ENCODE results near the gene PARD3. TPM values are rescaled to one million over a fixed set of nuclear protein-coding genes. Genes with fewer than 3 reads are reported as not detected.

PARD3 gene
- total RNA-seq, 1 experiment from 2014 or later = 57.4 TPM

DNA sequence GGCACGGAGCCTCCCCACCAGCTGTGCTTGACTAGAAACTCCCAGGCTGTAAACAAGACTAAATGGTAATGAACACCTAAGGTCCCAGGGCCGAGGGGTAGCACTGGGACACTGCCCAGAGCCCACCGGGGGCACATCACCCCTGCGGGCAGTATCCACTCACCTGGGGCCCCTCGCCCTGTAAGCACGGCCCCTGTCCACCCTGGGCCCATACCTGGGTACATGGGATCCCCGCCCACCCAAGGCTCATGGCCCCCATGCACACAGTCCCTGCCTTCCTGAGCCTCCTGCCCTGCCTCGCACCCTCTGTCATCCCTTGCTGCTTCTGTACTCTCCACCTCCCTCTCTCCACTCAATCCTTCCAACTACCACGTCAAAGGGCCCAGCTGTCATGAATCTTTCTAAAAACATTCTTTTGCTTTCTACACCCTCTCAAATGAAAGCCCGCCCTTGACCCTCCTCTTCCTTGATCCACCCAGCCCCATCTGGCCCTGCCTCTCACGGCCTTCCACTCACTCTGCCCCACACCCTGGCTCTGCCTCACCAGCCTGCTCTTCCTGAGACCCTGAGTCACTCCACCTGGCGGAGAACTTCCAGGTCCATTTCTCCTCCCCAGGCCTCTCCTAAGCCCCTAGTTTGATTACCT lies 173.1 kb downstream of the PARD3 start:
- no peaks in the 10 kb centered on the region for H3K36me3 ChIP-seq (ENCODE audit: low read depth)
- POLR2A ChIA-PET (ENCODE audit: unreplicated experiment) = no interaction called here
- no peaks in the 10 kb centered on the region for H3F3A ChIP-seq (ENCODE audit: insufficient read depth, low read depth)
- H3K79me2 ChIP-seq (ENCODE audit: low read depth) = peaks cover 13% of the 10 kb centered on the region; the same call in 1 of the 2 replicates
- DNase-seq = no peak
- H4K20me1 ChIP-seq (ENCODE audit: insufficient read depth) = peaks cover 17% of the 10 kb centered on the region; the same call in 1 of the 2 replicates
- peaks cover 5% of the 10 kb centered on the region; the same call in 1 of the 2 replicates for H3K4me1 ChIP-seq (replicated peaks; ENCODE audit: insufficient read depth)
- H3K4me2 ChIP-seq = no peak overlapping the region
- no peaks in the 10 kb centered on the region for H3K9me3 ChIP-seq (ENCODE audit: insufficient read depth, low read depth)
- no peak overlapping the region for H3K4me3 ChIP-seq
- BruUV-seq (replicated peaks) = no TSS peak
- intact Hi-C loops (cut with micrococcal nuclease; ENCODE audit: unreplicated experiment) = no loop called here
- no peaks in the 10 kb centered on the region for H3K27me3 ChIP-seq (ENCODE audit: insufficient read depth, low read depth)
- CTCF ChIA-PET = no interaction called here
- H3K27ac ChIP-seq = no peak overlapping the region
- no peak overlapping the region for H2AFZ ChIP-seq
- no peaks in the 10 kb centered on the region for H3K9me2 ChIP-seq (ENCODE audit: insufficient read depth)
- no peak for TF ChIP-seq EZH2 (IDR thresholded peaks at IDR 0.05; ENCODE audit: low read depth)
- TF ChIP-seq, protein P1, sequence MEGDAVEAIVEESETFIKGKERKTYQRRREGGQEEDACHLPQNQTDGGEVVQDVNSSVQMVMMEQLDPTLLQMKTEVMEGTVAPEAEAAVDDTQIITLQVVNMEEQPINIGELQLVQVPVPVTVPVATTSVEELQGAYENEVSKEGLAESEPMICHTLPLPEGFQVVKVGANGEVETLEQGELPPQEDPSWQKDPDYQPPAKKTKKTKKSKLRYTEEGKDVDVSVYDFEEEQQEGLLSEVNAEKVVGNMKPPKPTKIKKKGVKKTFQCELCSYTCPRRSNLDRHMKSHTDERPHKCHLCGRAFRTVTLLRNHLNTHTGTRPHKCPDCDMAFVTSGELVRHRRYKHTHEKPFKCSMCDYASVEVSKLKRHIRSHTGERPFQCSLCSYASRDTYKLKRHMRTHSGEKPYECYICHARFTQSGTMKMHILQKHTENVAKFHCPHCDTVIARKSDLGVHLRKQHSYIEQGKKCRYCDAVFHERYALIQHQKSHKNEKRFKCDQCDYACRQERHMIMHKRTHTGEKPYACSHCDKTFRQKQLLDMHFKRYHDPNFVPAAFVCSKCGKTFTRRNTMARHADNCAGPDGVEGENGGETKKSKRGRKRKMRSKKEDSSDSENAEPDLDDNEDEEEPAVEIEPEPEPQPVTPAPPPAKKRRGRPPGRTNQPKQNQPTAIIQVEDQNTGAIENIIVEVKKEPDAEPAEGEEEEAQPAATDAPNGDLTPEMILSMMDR (conservative IDR thresholded peaks at IDR 0.05) = no peak

- CTCF ChIA-PET = no interaction called here
- H3K9me2 ChIP-seq (ENCODE audit: insufficient read depth) = no peaks in the 10 kb centered on the region
These were observed 173.8 kb downstream of the PARD3 start for GRCh38 chr10:34641147-34641912.

GRCh38 chr10:34638406-34639054 lies 176.6 kb downstream of the PARD3 start:
- POLR2A ChIA-PET (ENCODE audit: unreplicated experiment) = interaction anchor here (0.5 kb wide), 1 partner anchor 1132 kb away, joined by 4 read pairs; no protein-coding TSS in a partner anchor
- peaks cover 22% of the 10 kb centered on the region; the same call in 1 of the 2 replicates for H3K79me2 ChIP-seq (ENCODE audit: low read depth)

More at GRCh38 chr10:34641147-34641912, 173.8 kb downstream of the PARD3 start:
- Histone ChIP-seq H3K4me1 (replicated peaks; ENCODE audit: insufficient read depth) (peaks cover 5% of the 10 kb centered on the region; the same call in 1 of the 2 replicates), H3F3A (ENCODE audit: insufficient read depth, low read depth) (no peaks in the 10 kb centered on the region), H3K27ac (no peak overlapping the region), H3K4me2 (no peak overlapping the region), H4K20me1 (ENCODE audit: insufficient read depth) (peaks cover 13% of the 10 kb centered on the region; the same call in 1 of the 2 replicates), H3K79me2 (ENCODE audit: low read depth) (peaks cover 18% of the 10 kb centered on the region; the same call in 1 of the 2 replicates), H3K4me3 (no peak overlapping the region), H3K36me3 (ENCODE audit: low read depth) (no peaks in the 10 kb centered on the region), H3K27me3 (ENCODE audit: insufficient read depth, low read depth) (no peaks in the 10 kb centered on the region), H2AFZ (no peak overlapping the region), H3K9me3 (ENCODE audit: insufficient read depth, low read depth) (no peaks in the 10 kb centered on the region)
- DNase-seq = no peak
- intact Hi-C loops (cut with micrococcal nuclease; ENCODE audit: unreplicated experiment) = no loop called here
- no TSS peak for BruUV-seq (replicated peaks)
- POLR2A ChIA-PET (ENCODE audit: unreplicated experiment) = no interaction called here
- TF ChIP-seq, protein P1 (conservative IDR thresholded peaks at IDR 0.05) = no peak
- no peak for TF ChIP-seq EZH2 (IDR thresholded peaks at IDR 0.05; ENCODE audit: low read depth)

More at GRCh38 chr10:34638406-34639054, 176.6 kb downstream of the PARD3 start:
- BruUV-seq (replicated peaks) = no TSS peak
- intact Hi-C loops (cut with micrococcal nuclease; ENCODE audit: unreplicated experiment) = loop anchor here (1.0 to 10.0 kb wide), 6 partner anchors 112 to 1841 kb away; no protein-coding TSS in a partner anchor
- H3F3A ChIP-seq (ENCODE audit: insufficient read depth, low read depth) = no peaks in the 10 kb centered on the region
- H3K27ac ChIP-seq = no peak overlapping the region
- H3K36me3 ChIP-seq (ENCODE audit: low read depth) = no peaks in the 10 kb centered on the region
- peak; percentile 42 to 68 for DNase-seq
- H3K9me3 ChIP-seq (ENCODE audit: insufficient read depth, low read depth) = no peaks in the 10 kb centered on the region
- H3K4me1 ChIP-seq (replicated peaks; ENCODE audit: insufficient read depth) = peaks cover 5% of the 10 kb centered on the region; the same call in 1 of the 2 replicates
- no peak overlapping the region for H3K4me2 ChIP-seq
- CTCF ChIA-PET = interaction anchor here (0.6 to 1.3 kb wide), 4 partner anchors 17 to 1306 kb away, joined by 3 to 7 read pairs (median 6); no protein-coding TSS in a partner anchor
- no peaks in the 10 kb centered on the region for H3K27me3 ChIP-seq (ENCODE audit: insufficient read depth, low read depth)
- H3K9me2 ChIP-seq (ENCODE audit: insufficient read depth) = no peaks in the 10 kb centered on the region
- no peak overlapping the region for H2AFZ ChIP-seq
- H3K4me3 ChIP-seq = no peak overlapping the region
- TF ChIP-seq, protein P1 (conservative IDR thresholded peaks at IDR 0.05) = peak; percentile 88
- TF ChIP-seq EZH2 (IDR thresholded peaks at IDR 0.05; ENCODE audit: low read depth) = no peak
- peaks cover 13% of the 10 kb centered on the region for H4K20me1 ChIP-seq (ENCODE audit: insufficient read depth)
